HCT116 (cell line): ENCODE measurements around the gene LOXL1. TPM values are rescaled to one million over a fixed set of nuclear protein-coding genes. Genes with fewer than 3 reads are reported as not detected.

Experiments
- ATAC-seq: fragments of 200-7000 bp; cut with Tn5 transposase; 2 replicates; pipeline ENCODE4 v1.9.1; 2020; ENCODE audit warnings: mild to moderate bottlenecking, moderate library complexity
- BruUV-seq: library from RNA; stranded (reverse); fragments of 400-500 nt; replicated peaks from 2 replicates; lab custom pipeline; 2021; lab: Mats Ljungman, UMichigan
- CTCF ChIA-PET: fragments of 300-600 bp; sonication (Branson Sonifier 250); formaldehyde crosslinking; loops from one replicate; lab custom pipeline; 2021; ENCODE audit warnings: antibody characterized with exemption; lab: Charles Lee
- POLR2A ChIA-PET: fragments of 300-600, 350-600 bp; sonication (Branson Sonifier 250); formaldehyde crosslinking; loops from one replicate; lab custom pipeline; 2021; ENCODE audit warnings: antibody characterized with exemption; lab: Charles Lee
- RAD21 ChIA-PET, 2 experiments: fragments of 300-600 bp; sonication (Branson Sonifier 250); formaldehyde crosslinking; loops; one replicate each; lab custom pipeline; 2023; ENCODE audit warnings: low total read pairs in 2 of 2; ENCODE audit not compliant: uncharacterized antibody in 2 of 2, unreplicated experiment in 2 of 2, low non-redundant PET in 1 of 2; lab: Charles Lee
- DNase-seq: peaks from one replicate; pipeline ENCODE4 v3.0.0-alpha.2; 2010; ENCODE audit warnings: low read depth, low spot score
- H2AFZ ChIP-seq: fragments of 200-600 bp; shearing (Covaris generic), sonication (generic); 2 replicates; pipeline ENCODE4 v1.6.1; 2017; ENCODE audit warnings: low read depth, mixed run types, mixed read lengths, antibody characterized with exemption, low read length; ENCODE audit not compliant: poor library complexity, severe bottlenecking
- H3K27ac ChIP-seq: 2 replicates; pipeline ENCODE4 v1.5.1; 2012; ENCODE audit warnings: low read depth, low read length
- H3K27me3 ChIP-seq: fragments of 200-600 bp; sonication (generic); 2 replicates; pipeline ENCODE4 v1.6.1; 2016; ENCODE audit warnings: mixed run types, low read length, mixed read lengths; ENCODE audit not compliant: insufficient read depth
- H3K36me3 ChIP-seq, 2 experiments: fragments of 200-500 bp in 1 of 2; fragments of 200-600 bp in 1 of 2; sonication (Bioruptor generic) in 1 of 2; sonication (generic) in 1 of 2; 2 replicates each; pipeline versions ENCODE4 v1.5.1 to v1.6.1; 2014 to 2016; ENCODE audit warnings: low read length in 2 of 2, inconsistent platforms in 1 of 2, mixed read lengths in 1 of 2, mixed run types in 1 of 2; ENCODE audit not compliant: insufficient read depth in 2 of 2, control insufficient read depth in 1 of 2
- H3K4me1 ChIP-seq, 2 experiments: fragments of 200-600 bp in 1 of 2; sonication (generic) in 1 of 2; 2 replicates each; pipeline versions ENCODE4 v1.5.1 to v1.6.1; 2012 to 2017; ENCODE audit warnings: low read length in 2 of 2, inconsistent platforms in 1 of 2, mild to moderate bottlenecking in 1 of 2, mixed read lengths in 1 of 2, mixed run types in 1 of 2, moderate library complexity in 1 of 2; ENCODE audit not compliant: insufficient read depth in 2 of 2, control insufficient read depth in 1 of 2
- H3K4me2 ChIP-seq: fragments of 200-600 bp; sonication (generic); 2 replicates; pipeline ENCODE4 v1.6.1; 2017; ENCODE audit warnings: mixed run types, low read length, mixed read lengths
- H3K4me3 ChIP-seq, 2 experiments: fragments of 200-600 bp in 1 of 2; sonication (generic) in 1 of 2; replicated peaks in 1 of 2; 2 replicates each; pipeline ENCODE4 v1.5.1; 2011 to 2016; ENCODE audit warnings: low read length in 2 of 2, control low read depth in 1 of 2, low read depth in 1 of 2, mild to moderate bottlenecking in 1 of 2, mixed read lengths in 1 of 2, mixed run types in 1 of 2
- H3K79me2 ChIP-seq: fragments of 200-600 bp; sonication (generic); 2 replicates; pipeline ENCODE4 v1.6.1; 2017; ENCODE audit warnings: mild to moderate bottlenecking, mixed run types, low read length, moderate library complexity, mixed read lengths; ENCODE audit not compliant: insufficient read depth
- H3K9ac ChIP-seq: fragments of 200-600 bp; sonication (generic); 2 replicates; pipeline ENCODE4 v1.6.1; 2016; ENCODE audit warnings: low read length, mixed read lengths
- H3K9me2 ChIP-seq: fragments of 200-600 bp; sonication (generic), shearing (Covaris generic); 2 replicates; pipeline ENCODE4 v1.6.1; 2017; ENCODE audit warnings: mixed run types, mild to moderate bottlenecking, moderate library complexity; ENCODE audit not compliant: insufficient read depth
- H3K9me3 ChIP-seq, 2 experiments: fragments of 200-500 bp in 1 of 2; fragments of 200-600 bp in 1 of 2; sonication (Bioruptor generic) in 1 of 2; sonication (generic) in 1 of 2; 2 replicates each; pipeline ENCODE4 v1.6.1; 2014 to 2017; ENCODE audit warnings: low read length in 2 of 2, mixed read lengths in 2 of 2, inconsistent platforms in 1 of 2, low read depth in 1 of 2, mild to moderate bottlenecking in 1 of 2, mixed run types in 1 of 2, moderate library complexity in 1 of 2; ENCODE audit not compliant: control insufficient read depth in 1 of 2, insufficient read depth in 1 of 2
- H4K20me1 ChIP-seq: fragments of 200-600 bp; sonication (generic), shearing (Covaris generic); 2 replicates; pipeline ENCODE4 v1.6.1; 2017; ENCODE audit warnings: mixed run types, mild to moderate bottlenecking, moderate library complexity; ENCODE audit not compliant: insufficient read depth
- CEBPB ChIP-seq: IDR thresholded peaks from 2 replicates; pipeline ENCODE4 v1.6.1; 2012; ENCODE audit warnings: low read depth
- ELF1 ChIP-seq: IDR thresholded peaks from 2 replicates; pipeline ENCODE4 v1.6.1; 2012; ENCODE audit warnings: low read depth, borderline replicate concordance
- EZH2 ChIP-seq: fragments of 200-600 bp; sonication (generic); IDR thresholded peaks from 2 replicates; pipeline ENCODE4 v1.6.1; 2017; ENCODE audit warnings: antibody characterized with exemption, mixed run types
- EZH2phosphoT487 ChIP-seq: fragments of 200-600 bp; IDR thresholded peaks from 2 replicates; pipeline ENCODE4 v1.6.1; 2018; ENCODE audit warnings: antibody characterized with exemption, borderline replicate concordance
- FOSL1 ChIP-seq: IDR thresholded peaks from 2 replicates; pipeline ENCODE4 v1.6.1; 2012; ENCODE audit warnings: low read depth
- JUND ChIP-seq: IDR thresholded peaks from 2 replicates; pipeline ENCODE4 v1.6.1; 2012
- POLR2A ChIP-seq: IDR thresholded peaks from 2 replicates; pipeline ENCODE4 v1.7.0; 2011; ENCODE audit warnings: borderline replicate concordance; ENCODE audit not compliant: insufficient read depth, insufficient read length; ENCODE audit errors: extremely low read depth
- POLR2AphosphoS5 ChIP-seq: IDR thresholded peaks from 2 replicates; pipeline ENCODE4 v1.6.1; 2011; ENCODE audit warnings: mild to moderate bottlenecking, low read depth, low read length, moderate library complexity
- RAD21 ChIP-seq: IDR thresholded peaks from 2 replicates; pipeline ENCODE4 v1.6.1; 2012; ENCODE audit warnings: low read depth, mild to moderate bottlenecking
- SIN3A ChIP-seq: IDR thresholded peaks from 2 replicates; pipeline ENCODE4 v1.6.1; 2012; ENCODE audit warnings: low read depth
- SP1 ChIP-seq: IDR thresholded peaks from 2 replicates; pipeline ENCODE4 v1.6.1; 2012; ENCODE audit warnings: low read depth
- SRF ChIP-seq: IDR thresholded peaks from 2 replicates; pipeline ENCODE4 v1.6.1; 2012; ENCODE audit warnings: low read depth
- TCF7L2 ChIP-seq: IDR thresholded peaks from 2 replicates; pipeline ENCODE4 v1.7.0; 2011; ENCODE audit warnings: borderline replicate concordance, inconsistent platforms; ENCODE audit not compliant: insufficient read depth, insufficient read length; ENCODE audit errors: extremely low read depth
- YY1 ChIP-seq: IDR thresholded peaks from 2 replicates; pipeline ENCODE4 v1.6.1; 2011; ENCODE audit warnings: low read length, low read depth, moderate library complexity, mild to moderate bottlenecking; ENCODE audit not compliant: insufficient replicate concordance; ENCODE audit errors: extremely low read depth
- ZNF274 ChIP-seq: fragments of 200-500 bp; sonication (Bioruptor generic); IDR thresholded peaks from 2 replicates; pipeline ENCODE4 v1.6.1; 2014; ENCODE audit warnings: mild to moderate bottlenecking, low read depth, low read length, inconsistent platforms
- intact Hi-C: fragments of 100-400 bp; cut with micrococcal nuclease; formaldehyde crosslinking; loops from 2 replicates; pipeline ENCODE4 v1.10.0; 2022
- total RNA-seq: library from RNA; stranded (reverse); gene quantifications from one replicate; pipeline ENCODE4 v1.2.1, GENCODE V29; 2021; ENCODE audit not compliant: unreplicated experiment
- TF ChIP-seq, protein P1 (sequence below): IDR thresholded peaks from 2 replicates; pipeline ENCODE4 v1.6.1; 2012; ENCODE audit warnings: low read depth
- TF ChIP-seq, protein P2 (sequence below): IDR thresholded peaks from 2 replicates; pipeline ENCODE4 v1.6.1; 2012
- TF ChIP-seq, protein P3 (sequence below): IDR thresholded peaks from 2 replicates; pipeline ENCODE4 v1.6.1; 2011; ENCODE audit warnings: mild to moderate bottlenecking, low read length, moderate library complexity; ENCODE audit not compliant: insufficient replicate concordance; ENCODE audit errors: extremely low read depth
- TF ChIP-seq, protein P4 (sequence below): IDR thresholded peaks from 2 replicates; pipeline ENCODE4 v1.6.1; 2012

LOXL1 gene
- total RNA-seq, 1 experiment from 2014 or later: 14.9 TPM

DNA sequence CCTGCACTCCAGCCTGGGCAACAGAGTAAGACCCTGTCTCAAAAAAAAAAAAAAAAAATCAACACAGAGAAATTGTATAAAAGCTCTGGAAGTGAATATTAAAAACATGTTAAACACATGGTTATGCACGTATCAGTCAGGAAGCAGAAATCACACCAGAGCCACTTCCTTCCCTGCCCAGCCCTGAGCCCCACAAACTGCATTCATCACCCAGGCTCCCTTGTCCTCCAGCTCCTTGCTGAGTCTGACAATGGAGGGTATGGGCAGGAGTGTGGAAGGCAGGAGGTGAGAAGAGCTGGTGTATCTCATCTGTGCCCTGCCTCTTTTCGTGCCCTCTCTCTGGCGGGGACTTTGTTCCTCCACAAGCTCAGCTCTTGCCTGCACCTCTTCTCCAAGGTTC is 12.1 kb upstream of the LOXL1 start:
- H3K79me2 ChIP-seq: no peaks in the 10 kb centered on the region
- H3K4me3 ChIP-seq: no peak overlapping the region
- no peak overlapping the region for H3K4me2 ChIP-seq
- ChIA-PET RAD21 (interaction anchor here in 1 of 2 experiments (0.5 kb wide), 1 partner anchor 106 kb away, joined by 4 read pairs; no protein-coding TSS in a partner anchor), POLR2A (no interaction called here), CTCF (interaction anchor here (0.7 to 1.5 kb wide), 2 partner anchors 14 to 17 kb away, joined by 4 read pairs; no protein-coding TSS in a partner anchor)
- ATAC-seq (no peak), DNase-seq (no peak)
- H3K9me3 ChIP-seq: no peaks in the 10 kb centered on the region
- peaks cover 0 to 3% of the 10 kb centered on the region in 2 experiments; a peak in 1 of 4 replicates for H3K36me3 ChIP-seq
- no peaks in the 10 kb centered on the region for H3K9me2 ChIP-seq
- BruUV-seq: no TSS peak
- no peak overlapping the region for H2AFZ ChIP-seq
- no peak overlapping the region for H3K27ac ChIP-seq
- H3K27me3 ChIP-seq: no peaks in the 10 kb centered on the region
- no peaks in the 10 kb centered on the region for H3K4me1 ChIP-seq
- intact Hi-C loops: no loop called here
- no peak overlapping the region for H3K9ac ChIP-seq
- H4K20me1 ChIP-seq: no peaks in the 10 kb centered on the region
- TF ChIP-seq FOSL1 (no peak), JUND (no peak), POLR2AphosphoS5 (no peak), POLR2A (no peak), SIN3A (no peak), EZH2phosphoT487 (no peak), TCF7L2 (no peak), ELF1 (no peak), SP1 (no peak), YY1 (no peak), SRF (no peak), CEBPB (no peak), RAD21 (no peak), EZH2 (no peak), ZNF274 (no peak)
- TF ChIP-seq, protein P1, sequence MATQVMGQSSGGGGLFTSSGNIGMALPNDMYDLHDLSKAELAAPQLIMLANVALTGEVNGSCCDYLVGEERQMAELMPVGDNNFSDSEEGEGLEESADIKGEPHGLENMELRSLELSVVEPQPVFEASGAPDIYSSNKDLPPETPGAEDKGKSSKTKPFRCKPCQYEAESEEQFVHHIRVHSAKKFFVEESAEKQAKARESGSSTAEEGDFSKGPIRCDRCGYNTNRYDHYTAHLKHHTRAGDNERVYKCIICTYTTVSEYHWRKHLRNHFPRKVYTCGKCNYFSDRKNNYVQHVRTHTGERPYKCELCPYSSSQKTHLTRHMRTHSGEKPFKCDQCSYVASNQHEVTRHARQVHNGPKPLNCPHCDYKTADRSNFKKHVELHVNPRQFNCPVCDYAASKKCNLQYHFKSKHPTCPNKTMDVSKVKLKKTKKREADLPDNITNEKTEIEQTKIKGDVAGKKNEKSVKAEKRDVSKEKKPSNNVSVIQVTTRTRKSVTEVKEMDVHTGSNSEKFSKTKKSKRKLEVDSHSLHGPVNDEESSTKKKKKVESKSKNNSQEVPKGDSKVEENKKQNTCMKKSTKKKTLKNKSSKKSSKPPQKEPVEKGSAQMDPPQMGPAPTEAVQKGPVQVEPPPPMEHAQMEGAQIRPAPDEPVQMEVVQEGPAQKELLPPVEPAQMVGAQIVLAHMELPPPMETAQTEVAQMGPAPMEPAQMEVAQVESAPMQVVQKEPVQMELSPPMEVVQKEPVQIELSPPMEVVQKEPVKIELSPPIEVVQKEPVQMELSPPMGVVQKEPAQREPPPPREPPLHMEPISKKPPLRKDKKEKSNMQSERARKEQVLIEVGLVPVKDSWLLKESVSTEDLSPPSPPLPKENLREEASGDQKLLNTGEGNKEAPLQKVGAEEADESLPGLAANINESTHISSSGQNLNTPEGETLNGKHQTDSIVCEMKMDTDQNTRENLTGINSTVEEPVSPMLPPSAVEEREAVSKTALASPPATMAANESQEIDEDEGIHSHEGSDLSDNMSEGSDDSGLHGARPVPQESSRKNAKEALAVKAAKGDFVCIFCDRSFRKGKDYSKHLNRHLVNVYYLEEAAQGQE: no peak
- TF ChIP-seq, protein P2, sequence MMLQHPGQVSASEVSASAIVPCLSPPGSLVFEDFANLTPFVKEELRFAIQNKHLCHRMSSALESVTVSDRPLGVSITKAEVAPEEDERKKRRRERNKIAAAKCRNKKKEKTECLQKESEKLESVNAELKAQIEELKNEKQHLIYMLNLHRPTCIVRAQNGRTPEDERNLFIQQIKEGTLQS: no peak
- TF ChIP-seq, protein P3, sequence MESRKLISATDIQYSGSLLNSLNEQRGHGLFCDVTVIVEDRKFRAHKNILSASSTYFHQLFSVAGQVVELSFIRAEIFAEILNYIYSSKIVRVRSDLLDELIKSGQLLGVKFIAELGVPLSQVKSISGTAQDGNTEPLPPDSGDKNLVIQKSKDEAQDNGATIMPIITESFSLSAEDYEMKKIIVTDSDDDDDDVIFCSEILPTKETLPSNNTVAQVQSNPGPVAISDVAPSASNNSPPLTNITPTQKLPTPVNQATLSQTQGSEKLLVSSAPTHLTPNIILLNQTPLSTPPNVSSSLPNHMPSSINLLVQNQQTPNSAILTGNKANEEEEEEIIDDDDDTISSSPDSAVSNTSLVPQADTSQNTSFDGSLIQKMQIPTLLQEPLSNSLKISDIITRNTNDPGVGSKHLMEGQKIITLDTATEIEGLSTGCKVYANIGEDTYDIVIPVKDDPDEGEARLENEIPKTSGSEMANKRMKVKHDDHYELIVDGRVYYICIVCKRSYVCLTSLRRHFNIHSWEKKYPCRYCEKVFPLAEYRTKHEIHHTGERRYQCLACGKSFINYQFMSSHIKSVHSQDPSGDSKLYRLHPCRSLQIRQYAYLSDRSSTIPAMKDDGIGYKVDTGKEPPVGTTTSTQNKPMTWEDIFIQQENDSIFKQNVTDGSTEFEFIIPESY: no peak
- TF ChIP-seq, protein P4, sequence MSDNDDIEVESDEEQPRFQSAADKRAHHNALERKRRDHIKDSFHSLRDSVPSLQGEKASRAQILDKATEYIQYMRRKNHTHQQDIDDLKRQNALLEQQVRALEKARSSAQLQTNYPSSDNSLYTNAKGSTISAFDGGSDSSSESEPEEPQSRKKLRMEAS: no peak
- TF ChIP-seq, all 23 proteins: peak for 0
